Stimulated activated CD8-positive, alpha-beta memory T cell treated with anti-CD3 and anti-CD28 coated beads, Interleukin-4, amount 100 ng/mL, for 48 hours (primary cell): ENCODE data around the gene TNFAIP8L1.
"Not testable (repeated sequence)": the region's sequence is repeated elsewhere in the genome, so short reads cannot be mapped to it uniquely, and the experiment has no call there.

Experiments used
- DNase-seq: peaks from one replicate; pipeline ENCODE4 v3.0.0-alpha.2; 2020

The TNFAIP8L1 gene

DNA sequence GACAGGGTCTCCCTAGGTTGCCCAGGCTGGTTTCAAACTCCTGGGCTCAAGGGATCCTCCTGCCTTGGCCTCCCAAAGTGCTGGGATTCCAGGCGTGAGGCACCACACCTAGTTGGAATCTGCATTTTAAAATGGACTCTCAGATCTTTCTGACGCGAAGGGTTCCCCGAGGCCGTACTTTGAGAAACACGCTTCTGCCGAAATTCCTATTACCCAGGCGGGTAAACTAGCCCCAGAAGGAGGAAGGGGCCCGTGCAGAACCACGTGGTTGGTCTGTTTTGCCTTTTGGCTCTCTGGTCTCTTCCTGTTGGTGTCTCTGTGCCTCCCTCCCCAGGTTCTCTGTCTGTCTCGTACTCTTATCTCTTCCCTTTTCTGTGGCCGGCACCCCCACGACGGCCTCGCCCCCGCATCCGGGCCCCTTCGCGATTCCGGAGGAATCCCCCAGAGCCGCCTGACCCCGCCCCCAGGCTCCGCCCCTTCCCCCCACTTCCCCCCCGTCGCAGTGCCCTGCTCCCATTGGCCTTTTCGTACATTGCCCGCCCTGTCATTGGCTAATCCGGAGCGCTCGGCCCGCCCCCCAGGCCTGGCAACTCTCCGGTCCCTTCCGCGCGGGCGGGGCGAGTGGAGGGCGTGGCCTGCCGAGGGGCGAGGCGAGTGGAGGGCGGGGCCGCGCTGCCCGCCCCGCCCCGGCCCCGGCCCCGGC is at the start of gene TNFAIP8L1:
TNFAIP8L1 (plus strand) TSS at position 689 of the 703 bp plus-strand sequence. CDS start 12,354 bp downstream, outside the sequence.
- DNase-seq = peak; percentile 99

DNA sequence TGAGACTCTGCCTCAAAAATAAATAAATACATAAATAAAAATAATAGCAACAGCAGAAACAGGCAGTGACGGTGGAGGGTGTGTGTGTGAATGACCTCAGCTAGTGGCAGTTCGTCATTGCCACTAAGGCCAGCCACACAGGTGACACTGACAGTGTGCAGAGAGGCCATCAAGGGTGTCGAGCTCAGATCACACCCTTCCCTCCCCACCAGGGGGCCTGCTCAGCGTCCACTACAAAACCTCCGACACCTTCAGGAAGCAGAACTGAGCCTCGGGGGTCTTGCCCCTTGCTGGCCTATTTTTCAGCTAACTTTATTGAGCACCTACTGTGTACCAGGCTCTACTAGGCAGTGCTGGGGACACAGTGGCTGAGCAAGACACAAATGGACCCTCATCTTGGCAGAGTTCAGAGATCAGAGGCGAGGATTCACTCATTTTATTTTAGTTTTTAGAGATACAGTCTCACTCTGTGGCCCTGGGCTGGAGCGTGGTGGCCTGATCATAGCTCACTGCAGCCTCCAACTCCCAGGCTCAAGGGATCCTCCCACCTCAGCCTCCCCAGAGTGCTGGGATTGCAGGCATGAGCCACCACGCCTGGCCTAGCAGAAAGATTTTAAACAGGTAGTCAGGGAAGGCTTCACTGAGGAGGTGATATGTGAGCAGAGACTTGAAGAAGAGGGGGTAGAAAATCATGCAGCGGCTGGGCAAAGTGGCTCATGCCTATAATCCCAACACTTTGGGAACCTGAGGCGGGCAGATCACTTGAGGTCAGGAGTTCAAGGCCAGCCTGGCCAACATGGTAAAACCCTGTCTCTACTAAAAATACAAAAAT is 49.5 kb upstream of the TNFAIP8L1 start:
- peak; percentile 45 for DNase-seq

DNA sequence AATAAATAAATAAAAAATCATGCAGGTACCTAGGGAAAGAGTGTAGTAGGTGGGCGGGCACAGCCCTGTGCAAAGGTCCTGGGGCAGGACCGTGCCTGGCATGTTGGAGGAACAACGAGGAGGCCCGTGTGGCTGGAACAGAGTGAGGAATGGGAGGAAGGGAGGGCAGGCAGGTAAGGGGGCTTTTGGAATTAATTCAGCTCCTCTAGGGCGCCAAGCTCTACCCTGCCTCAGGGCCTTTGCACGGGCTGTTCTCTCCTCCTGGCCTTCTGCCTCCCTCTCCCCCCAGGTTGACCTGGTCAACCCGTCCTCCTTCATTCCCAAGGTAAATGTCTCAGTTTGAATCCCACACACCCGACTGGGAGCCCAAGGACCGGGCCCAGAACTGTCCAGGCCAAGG is 48.8 kb upstream of the TNFAIP8L1 start:
- DNase-seq = no peak

DNA sequence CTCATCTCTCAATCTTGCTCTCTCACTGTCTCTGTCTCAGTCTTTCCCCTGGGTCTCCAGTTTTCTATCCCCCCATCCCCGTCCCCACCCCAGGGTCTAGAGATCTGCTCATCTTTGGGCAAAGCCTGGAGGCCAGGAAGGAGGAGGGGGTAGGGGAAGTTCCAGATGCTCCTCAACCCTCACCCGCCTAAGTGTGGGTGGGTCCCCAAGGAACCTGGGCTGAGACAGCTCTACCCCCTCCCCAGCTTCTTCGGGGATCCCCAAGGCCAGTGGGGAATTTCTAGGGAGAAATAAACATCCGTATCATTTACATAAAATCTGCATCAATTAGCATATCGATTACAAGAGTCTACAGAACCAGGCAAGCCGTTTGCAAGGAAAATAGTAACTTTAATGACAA is 48.0 kb upstream of the TNFAIP8L1 start:
- no peak for DNase-seq

DNA sequence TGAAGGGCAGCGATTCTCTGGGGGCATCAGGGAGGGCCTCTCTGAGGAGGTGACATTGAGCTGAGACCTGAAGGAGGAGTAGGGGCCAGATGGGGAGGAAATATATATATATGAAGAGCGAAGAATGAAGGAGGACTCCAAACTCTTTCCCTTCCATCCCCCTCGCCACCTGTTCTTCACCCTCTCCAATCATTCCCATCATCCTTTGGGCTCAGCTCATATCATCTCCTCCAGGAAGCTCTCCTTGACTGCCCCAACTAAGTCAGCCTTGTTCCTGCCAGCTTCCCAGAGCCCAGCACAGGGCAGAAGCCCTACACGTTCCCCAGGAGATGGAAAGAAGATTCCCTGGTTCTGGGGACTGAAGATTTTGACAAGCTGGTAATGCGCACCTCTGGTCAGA is 46.9 kb upstream of the TNFAIP8L1 start:
- DNase-seq = no peak

DNA sequence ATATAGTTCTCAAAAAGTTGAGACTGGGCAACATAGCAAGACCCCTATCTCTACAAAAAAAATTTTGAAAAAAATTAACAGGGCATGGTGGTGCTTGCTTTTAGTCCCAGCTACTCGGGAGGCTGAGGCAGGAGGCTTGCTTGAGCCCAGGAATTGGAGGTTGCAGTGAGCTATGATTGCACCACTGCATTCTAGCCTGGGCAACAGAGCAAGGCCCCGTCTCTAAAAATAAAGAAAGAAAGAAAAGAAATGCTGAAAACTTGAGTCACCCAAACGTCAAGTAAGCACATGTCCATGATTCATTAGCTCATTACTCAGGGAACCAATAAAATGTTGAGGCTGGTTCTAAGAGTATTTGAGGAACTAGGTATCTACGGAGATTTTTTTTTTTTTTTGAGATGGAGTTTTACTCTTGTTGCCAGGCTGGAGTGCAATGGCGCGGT is 45.9 kb upstream of the TNFAIP8L1 start:
- no peak for DNase-seq

DNA sequence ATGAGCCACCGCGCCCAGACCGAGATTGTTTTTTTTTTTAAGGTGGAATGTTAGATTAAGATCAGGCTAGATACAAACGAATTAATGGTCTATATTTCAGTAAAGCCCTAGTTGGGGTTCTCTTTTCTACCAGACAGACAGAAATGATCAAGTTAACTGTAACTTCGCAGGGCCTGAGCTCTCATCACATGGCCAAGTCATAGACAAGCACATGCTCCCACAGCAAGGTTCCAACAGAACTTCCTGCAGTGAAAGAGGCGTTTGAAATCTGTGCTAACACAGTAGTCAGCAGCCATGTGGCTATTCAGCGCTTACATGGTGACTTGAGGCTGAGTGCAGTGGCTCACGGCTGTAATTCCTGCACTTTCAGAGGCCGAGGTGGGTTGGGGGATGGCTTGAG is 45.1 kb upstream of the TNFAIP8L1 start:
- no peak for DNase-seq

DNA sequence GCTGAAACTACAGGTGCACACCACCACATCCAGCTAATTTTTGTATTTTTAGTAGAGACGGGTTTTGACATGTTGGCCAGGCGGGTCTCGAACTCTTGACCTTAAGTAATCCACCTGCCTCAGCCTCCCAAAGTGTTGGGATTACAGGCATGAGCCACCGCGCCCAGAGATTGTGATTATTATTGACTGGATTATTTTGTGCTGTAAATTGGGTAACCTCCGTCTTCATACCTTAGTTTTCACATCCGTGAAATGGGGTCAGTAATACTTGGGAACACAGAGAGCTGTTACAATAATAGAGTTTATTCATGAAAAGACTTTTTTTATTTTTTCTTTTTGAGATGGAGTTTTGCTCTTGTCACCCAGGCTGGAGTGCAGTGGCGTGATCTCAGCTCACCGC is 44.2 kb upstream of the TNFAIP8L1 start:
- not testable (repeated sequence) for DNase-seq

DNA sequence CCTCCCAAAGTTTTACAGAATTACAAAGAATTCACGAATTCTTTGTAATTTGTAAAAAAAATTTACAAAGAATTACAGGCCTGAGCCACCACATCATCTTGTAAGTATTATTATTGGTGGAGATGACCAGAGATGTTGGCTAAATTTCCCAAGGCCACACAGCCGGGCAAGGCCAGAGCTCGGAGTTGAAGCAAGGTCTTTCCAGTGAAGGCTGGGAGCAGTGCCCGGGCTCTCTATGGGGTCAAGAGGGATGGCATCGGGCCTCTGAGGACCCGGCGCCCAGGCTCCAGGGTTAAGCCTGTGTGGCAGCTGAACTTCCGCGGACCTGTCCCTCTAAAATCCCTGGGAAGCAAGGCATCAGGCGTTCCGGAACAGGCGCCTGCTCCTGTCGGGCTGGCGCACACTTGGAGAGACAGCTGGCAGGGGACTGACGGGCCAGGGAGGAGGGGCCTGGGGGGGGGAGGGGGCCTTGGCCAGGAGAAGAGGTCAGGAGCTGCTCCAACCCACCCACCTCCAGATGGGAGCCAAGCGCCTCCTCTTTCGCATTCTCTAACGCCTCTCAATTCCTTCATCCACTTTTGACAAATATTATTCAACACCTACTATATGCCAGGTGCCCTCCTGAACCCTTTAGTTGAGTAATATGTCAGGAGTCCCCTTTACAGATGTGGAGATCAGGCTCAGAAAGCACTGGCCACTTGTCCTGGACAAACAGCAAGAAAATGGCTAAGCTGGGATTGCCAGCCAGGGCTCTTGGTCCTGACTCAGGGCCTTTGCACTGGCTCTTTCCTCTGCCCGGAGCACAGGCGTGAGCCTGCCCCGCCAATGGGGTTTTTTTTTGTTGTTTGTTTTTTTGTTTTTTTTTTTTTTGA is 43.0 kb upstream of the TNFAIP8L1 start:
- no peak for DNase-seq

DNA sequence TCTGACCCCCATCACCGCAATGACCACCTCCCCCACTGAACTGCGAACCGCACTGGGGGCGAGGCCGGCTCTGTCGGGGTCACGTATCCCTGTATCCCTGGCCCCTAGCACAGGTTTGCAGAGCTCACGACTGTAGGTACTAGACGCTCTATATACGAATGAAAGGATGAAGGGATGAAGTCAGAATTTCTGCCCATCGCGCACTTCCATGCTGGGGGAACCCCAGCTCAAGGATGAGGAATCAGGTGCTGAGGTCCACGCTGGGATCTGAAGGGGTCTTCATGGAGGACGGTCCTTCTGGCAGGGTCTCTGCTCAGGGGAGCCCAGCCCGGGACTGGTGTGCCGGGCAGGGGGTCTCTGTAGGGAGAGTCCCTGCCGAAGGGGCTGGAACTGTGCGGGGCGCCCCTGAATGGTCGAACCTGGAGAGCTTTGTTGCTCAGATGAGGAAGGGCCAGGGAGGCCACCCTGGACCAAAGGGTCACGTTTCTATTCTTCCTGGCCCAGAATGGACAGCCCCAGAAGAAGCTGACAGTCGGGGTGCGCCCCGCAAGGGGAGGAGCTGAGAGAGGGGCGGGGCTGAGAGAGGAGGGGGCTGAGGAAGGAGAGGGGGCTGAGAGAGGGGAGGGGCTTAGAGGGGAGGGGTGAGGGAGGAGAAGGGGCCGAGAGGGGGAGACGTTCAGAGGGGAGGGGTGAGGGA is 41.9 kb upstream of the TNFAIP8L1 start:
- DNase-seq = peak; percentile 35

DNA sequence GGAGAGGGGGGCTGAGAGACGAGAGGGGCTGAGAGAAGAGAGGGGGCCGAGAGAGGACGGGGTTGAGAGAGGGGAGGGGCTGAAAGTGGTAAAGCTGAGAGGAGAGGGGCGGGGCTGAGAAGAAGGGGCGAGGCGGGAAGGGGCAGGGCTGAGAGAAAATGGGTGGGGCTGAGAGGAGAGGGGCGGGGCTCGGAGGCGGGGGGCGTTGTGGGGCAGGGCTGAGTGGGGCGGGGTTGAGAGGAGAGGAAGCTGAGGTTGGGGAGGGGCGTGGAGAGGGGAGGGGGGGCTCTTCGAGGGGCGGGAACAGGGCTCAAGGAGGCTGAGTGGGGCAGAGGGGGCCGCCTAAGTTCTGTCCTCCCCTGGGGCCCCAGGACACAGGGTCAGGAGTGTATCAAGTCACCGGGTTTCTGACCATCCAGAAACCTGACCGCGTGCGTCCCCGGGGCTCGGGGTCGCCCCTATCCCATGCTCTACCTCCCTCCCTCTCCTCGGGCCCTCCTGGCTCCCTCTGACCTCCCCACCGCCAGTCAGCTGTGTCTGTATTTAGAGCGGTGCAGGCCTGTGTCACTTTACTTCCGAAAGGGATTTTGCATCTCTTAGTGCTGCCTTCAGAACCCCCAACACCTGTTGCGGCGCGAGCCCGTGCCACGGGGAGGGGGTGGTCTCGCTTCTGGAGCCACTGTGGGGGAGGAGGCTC is 41.2 kb upstream of the TNFAIP8L1 start:
- DNase-seq = peak; percentile 74

DNA sequence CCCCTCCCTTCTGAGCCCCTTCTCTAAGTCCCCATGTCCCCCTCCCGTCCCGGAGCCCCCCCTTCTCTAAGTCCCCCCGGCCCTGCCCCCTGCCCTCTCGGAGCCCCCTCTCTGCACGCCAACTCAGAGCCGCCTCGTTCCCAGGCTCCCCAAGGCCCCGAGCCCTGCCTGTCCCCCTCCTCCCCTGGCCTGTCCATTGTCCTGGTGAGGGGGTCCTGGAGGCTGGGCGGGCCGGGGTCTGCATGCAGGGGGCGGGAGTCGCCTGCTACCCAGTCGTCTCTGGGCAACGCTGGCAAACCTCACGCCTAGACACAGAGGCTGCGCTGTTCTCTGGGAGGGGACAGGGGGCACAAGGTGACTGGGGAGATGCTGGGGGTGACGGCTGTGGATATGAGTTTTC is 40.6 kb upstream of the TNFAIP8L1 start:
- no peak for DNase-seq

DNA sequence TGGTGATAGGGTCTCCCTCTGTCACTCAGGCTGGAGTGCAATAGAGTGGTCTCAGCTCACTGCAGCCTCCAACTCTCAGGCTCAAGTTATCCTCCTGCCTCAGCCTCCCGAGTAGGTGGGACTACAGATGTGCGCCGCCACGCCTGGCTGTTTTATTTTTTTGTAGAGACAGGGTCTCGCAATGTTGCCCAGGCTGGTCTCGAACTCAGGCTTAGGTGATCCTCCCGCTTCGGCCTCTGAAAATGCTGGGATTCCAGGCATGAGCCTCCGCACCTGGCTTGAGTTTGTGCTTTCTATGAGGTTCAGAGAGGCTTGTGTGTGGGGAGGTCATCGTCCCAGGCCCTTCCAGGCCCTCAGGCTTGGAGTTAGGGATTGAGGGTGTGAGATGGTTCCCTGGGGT is 39.2 kb upstream of the TNFAIP8L1 start:
- no peak for DNase-seq

DNA sequence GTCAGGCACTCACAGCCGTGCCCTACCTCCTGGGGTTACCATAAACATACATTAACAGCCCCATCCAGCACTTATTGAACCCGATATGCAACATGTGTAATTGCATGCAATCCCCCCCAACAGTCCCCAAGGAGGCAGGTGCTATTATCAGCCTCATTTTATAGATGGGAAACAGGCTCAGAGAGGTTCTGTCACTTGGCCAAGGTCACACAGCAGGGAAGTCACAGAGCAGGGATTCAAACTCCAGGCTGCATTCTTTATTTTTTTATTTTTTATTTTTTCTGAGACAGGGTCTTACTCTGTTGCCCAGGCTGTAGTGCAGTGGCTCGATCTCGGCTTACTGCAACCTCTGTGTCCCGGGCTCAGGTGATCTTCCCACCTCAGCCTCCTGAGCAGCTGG is 38.4 kb upstream of the TNFAIP8L1 start:
- no peak for DNase-seq

DNA sequence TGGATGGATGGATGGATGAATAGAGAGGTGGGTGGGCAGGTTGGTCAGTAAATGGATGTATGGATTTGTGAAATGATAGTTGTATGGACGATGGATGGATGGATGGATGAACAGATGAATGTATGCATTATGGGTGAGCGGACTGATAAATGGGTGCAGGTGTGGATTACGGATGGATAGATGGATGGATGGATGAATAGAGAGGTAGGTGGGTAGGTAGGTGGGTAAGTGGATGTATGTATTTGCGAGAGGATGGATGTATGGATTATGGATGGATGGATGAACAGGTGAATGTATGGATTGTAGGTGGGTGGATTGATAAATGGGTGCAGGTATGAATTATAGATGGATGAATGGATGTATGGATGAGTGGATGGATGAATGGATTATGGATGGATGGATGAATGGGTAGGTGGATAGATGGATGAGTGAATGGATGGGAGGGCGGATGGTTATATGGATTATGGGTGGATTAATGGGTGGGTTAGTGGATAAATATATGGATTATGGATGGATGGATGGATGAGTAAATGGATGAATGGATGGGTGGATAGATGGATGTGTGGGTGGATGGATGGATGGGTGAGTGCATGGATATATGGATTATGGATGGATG is 37.0 kb upstream of the TNFAIP8L1 start:
- DNase-seq = no peak

DNA sequence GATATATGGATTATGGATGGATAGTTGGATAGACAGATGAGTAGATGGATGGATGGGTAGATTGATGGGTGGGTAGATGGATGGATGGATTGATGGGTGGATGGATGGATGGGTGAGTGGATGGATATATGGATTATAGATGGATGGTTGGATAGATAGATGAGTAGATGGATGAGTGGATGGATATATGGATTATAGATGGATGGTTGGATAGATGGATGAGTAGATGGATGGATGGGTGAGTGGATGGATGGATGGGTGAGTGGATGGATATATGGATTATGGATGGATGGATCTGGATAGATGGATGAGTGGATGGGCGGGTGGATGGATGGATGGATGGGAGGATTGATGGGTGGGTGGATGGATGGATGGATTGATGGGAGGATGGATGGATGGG is 36.4 kb upstream of the TNFAIP8L1 start:
- DNase-seq = no peak

DNA sequence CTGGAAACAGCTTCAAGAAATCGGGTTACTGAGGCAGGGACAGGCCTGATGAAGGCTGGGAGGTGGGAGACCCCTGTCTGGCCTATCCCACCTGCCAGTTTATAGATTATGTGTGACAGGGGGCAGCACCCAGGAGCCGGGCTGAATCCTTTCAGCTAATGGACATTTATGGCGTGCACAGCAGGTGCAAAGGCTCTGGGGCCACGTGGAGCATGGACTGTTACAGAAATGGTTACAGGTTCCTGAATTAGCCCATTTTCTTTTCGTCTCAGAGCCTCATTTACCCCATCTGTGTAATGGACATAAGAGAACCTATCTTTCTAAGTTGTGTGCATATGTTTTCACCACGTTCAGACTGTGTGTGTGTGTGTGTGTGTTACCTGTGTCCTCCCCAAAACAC is 34.4 kb upstream of the TNFAIP8L1 start:
- no peak for DNase-seq

DNA sequence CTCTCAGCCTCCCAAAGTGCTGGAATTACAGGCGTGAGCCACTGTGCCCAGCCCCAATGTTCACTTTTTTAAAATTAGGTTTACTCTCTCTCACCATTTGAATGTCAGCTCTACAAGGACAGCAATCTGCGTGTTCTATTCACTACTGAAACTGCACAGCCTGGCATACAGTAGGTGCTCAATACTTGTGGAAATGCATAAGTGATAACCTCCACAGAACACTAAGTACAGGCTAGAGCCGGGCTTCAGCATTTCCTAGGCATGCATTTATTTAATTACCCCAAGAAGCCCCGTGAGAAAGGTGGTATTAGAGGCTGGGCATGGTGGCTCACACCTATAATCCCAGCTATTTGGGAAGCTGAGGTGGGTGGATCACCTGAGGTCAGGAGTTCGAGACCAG is 33.1 kb upstream of the TNFAIP8L1 start:
- no peak for DNase-seq

DNA sequence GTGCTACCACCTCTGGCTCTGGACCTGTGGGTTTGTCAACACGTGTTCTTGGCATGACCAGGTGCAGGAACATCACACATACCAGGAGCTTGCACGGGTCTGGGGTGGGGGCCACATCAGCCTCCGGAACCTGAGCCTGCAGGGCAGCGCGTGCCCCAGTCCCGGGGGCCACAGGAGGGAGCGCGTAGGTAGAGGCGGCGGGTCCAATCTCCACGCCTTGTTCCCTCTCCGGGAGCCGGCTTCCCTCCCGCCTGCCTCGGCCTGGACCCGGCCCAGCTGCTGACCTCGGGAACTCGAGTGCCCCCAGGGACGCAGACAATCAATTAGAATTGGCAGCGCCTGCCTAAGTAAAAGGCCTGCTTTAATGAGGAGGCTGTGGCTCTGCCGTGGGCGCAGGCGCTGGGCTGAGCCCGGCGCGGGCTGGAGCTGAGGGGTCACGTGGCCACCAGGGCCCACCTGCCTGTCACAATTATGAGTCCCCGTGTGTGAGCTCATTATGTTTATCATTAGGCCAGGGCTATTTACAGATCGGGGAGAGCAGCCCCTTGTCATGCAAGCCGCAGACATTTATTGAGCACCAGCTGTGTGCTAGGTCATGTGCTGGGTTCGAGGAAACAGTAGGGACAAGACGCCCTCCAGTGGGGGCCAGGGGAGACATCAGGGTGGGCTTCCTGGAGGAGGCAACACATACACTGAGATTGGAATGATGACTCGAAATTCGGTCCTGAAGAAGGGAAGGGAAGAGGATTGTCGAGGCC is 32.2 kb upstream of the TNFAIP8L1 start:
- no peak for DNase-seq

DNA sequence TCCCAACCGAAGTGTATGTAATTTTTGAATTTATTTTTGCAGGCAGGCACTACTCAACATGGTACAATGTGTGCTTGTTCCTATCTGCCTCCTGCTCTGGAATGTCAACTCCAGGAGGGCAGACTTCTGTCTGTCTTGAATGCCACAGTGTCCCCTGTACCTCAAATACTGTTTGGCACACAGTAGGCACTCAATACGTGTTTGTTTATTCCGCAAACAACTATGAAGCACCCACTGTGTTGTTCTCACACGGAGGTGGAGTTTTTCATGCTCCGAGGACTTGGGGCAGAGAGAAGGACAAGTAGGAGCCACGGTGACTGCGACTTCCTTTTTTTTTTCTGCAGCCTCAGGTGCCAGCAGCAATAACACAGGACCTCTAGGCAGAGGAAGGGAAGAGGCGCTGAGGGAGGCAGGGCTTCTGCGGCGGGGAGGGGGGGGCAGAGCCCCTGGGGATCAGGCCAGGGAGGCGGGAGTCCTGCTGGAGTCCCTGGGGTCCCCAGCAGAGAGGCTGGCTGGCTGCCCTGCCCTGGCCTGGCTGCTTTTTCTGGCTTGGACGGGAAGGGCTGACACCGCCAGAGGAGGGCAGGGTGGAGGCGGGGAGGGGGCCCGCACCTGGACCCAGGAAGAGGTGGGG is 29.3 kb upstream of the TNFAIP8L1 start:
- no peak for DNase-seq
